ENCODE results near the gene SUFU.

Gene SUFU

GRCh38 chr10:102649797-102650654 lies 146.3 kb downstream of the SUFU start:
- no peak for TF ChIP-seq CTCF (conservative IDR thresholded peaks at IDR 0.05; ENCODE audit: low read depth, low read length)
- H3K4me3 ChIP-seq (ENCODE audit: low read depth, low read length) = no peak overlapping the region
- no peak for DNase-seq (ENCODE audit: low read depth)

- no peak for DNase-seq (ENCODE audit: low read depth)
- H3K4me3 ChIP-seq (ENCODE audit: low read depth, low read length) = no peak overlapping the region
- TF ChIP-seq CTCF (conservative IDR thresholded peaks at IDR 0.05; ENCODE audit: low read depth, low read length) = no peak
These were observed 147.1 kb downstream of the SUFU start for GRCh38 chr10:102650655-102651454.

GRCh38 chr10:102651455-102652169 lies 147.8 kb downstream of the SUFU start:
- DNase-seq (ENCODE audit: low read depth) = no peak
- no peak overlapping the region for H3K4me3 ChIP-seq (ENCODE audit: low read depth, low read length)
- no peak for TF ChIP-seq CTCF (conservative IDR thresholded peaks at IDR 0.05; ENCODE audit: low read depth, low read length)

GRCh38 chr10:102652170-102652916 lies 148.6 kb downstream of the SUFU start:
- no peak for TF ChIP-seq CTCF (conservative IDR thresholded peaks at IDR 0.05; ENCODE audit: low read depth, low read length)
- no peak overlapping the region for H3K4me3 ChIP-seq (ENCODE audit: low read depth, low read length)

GRCh38 chr10:102653060-102653459 lies 149.3 kb downstream of the SUFU start:
- no peak for TF ChIP-seq CTCF (conservative IDR thresholded peaks at IDR 0.05; ENCODE audit: low read depth, low read length)
- DNase-seq (ENCODE audit: low read depth) = no peak
- H3K4me3 ChIP-seq (ENCODE audit: low read depth, low read length) = no peak overlapping the region

More at GRCh38 chr10:102652170-102652916, 148.6 kb downstream of the SUFU start:
- no peak for DNase-seq (ENCODE audit: low read depth)

- no peak for DNase-seq (ENCODE audit: low read depth)
- TF ChIP-seq CTCF (conservative IDR thresholded peaks at IDR 0.05; ENCODE audit: low read depth, low read length) = no peak
- no peak overlapping the region for H3K4me3 ChIP-seq (ENCODE audit: low read depth, low read length)
These were observed 150.8 kb downstream of the SUFU start for GRCh38 chr10:102654566-102654965.
